CD14-positive monocyte (primary cell): ENCODE data around the gene TTC36. TPM values are rescaled to one million over a fixed set of nuclear protein-coding genes. Genes with fewer than 3 reads are reported as not detected.

ENCODE experiments used
- DNase-seq, 3 donors: peaks; one replicate each; pipeline ENCODE4 v3.0.0-alpha.2; 2011 to 2022
- H2AFZ ChIP-seq: 2 replicates; pipeline ENCODE4 v1.6.0; 2012; ENCODE audit warnings: mild to moderate bottlenecking, low read depth, low read length, inconsistent platforms; ENCODE audit not compliant: insufficient read depth, poor library complexity, severe bottlenecking
- H3K27ac ChIP-seq, 2 donors: 1 replicate in 1 of 2; 2 replicates in 1 of 2; pipeline ENCODE4 v1.5.1; 2012 to 2013; ENCODE audit warnings: low read length in 2 of 2, control low read depth in 1 of 2, inconsistent platforms in 1 of 2, low read depth in 1 of 2, mild to moderate bottlenecking in 1 of 2
- H3K27me3 ChIP-seq, 2 donors: one replicate each; pipeline versions ENCODE4 v1.6.0 to v1.6.1; 2011 to 2013; ENCODE audit warnings: low read length in 2 of 2; ENCODE audit not compliant: control insufficient read depth in 2 of 2, insufficient read depth in 2 of 2
- H3K36me3 ChIP-seq, 2 donors: replicated peaks in 1 of 2; 1 replicate in 1 of 2; 2 replicates in 1 of 2; pipeline versions ENCODE4 v1.5.1 to v1.6.1; 2012 to 2013; ENCODE audit warnings: low read length in 2 of 2, control low read depth in 1 of 2, inconsistent platforms in 1 of 2, mild to moderate bottlenecking in 1 of 2; ENCODE audit not compliant: insufficient read depth in 2 of 2, control insufficient read depth in 1 of 2
- H3K4me1 ChIP-seq, 2 donors: 1 replicate in 1 of 2; 2 replicates in 1 of 2; pipeline versions ENCODE4 v1.5.1 to v1.6.1; 2012 to 2013; ENCODE audit warnings: low read length in 2 of 2, control low read depth in 1 of 2, inconsistent platforms in 1 of 2, mild to moderate bottlenecking in 1 of 2, moderate library complexity in 1 of 2; ENCODE audit not compliant: insufficient read depth in 2 of 2, control insufficient read depth in 1 of 2
- H3K4me2 ChIP-seq: replicated peaks from 2 replicates; pipeline ENCODE3; 2012; ENCODE audit warnings: low read length, moderate library complexity, mild to moderate bottlenecking; ENCODE audit not compliant: poor library complexity, severe bottlenecking; ENCODE audit errors: extremely low read depth
- H3K4me3 ChIP-seq, 3 experiments: fragments of 200-600 bp in 1 of 3; sonication (generic) in 1 of 3; replicated peaks in 1 of 3; 1 replicate in 2 of 3; 2 replicates in 1 of 3; pipeline ENCODE4 v1.5.1; 2011 to 2013; ENCODE audit warnings: low read length in 3 of 3, mild to moderate bottlenecking in 3 of 3, control low read depth in 2 of 3, low read depth in 2 of 3, inconsistent platforms in 1 of 3, moderate library complexity in 1 of 3
- H3K79me2 ChIP-seq: 2 replicates; pipeline ENCODE4 v1.6.0; 2012; ENCODE audit warnings: mild to moderate bottlenecking, control low read depth, inconsistent platforms, low read length, moderate library complexity; ENCODE audit not compliant: insufficient read depth
- H3K9ac ChIP-seq: 2 replicates; pipeline ENCODE4 v1.6.0; 2017; ENCODE audit warnings: low read length, mild to moderate bottlenecking; ENCODE audit not compliant: insufficient read depth, poor library complexity, severe bottlenecking
- H3K9me3 ChIP-seq, 2 donors: replicated peaks in 1 of 2; 1 replicate in 1 of 2; 2 replicates in 1 of 2; pipeline versions ENCODE4 v1.5.1 to v1.6.1; 2012 to 2013; ENCODE audit warnings: low read length in 2 of 2, control low read depth in 1 of 2; ENCODE audit not compliant: control insufficient read depth in 1 of 2, insufficient read depth in 1 of 2
- H4K20me1 ChIP-seq: 2 replicates; pipeline ENCODE4 v1.6.0; 2012; ENCODE audit warnings: mild to moderate bottlenecking, low read length, control low read depth, moderate library complexity; ENCODE audit not compliant: insufficient read depth
- H3K27ac Mint-ChIP-seq, 7 donors: one replicate each; pipeline ENCODE4 v1.8.0; 2020; ENCODE audit warnings: mild to moderate bottlenecking in 7 of 7, mixed read lengths in 7 of 7, moderate library complexity in 6 of 7, inconsistent platforms in 2 of 7
- H3K27me3 Mint-ChIP-seq, 3 donors: one replicate each; pipeline ENCODE4 v1.8.0; 2021 to 2022; ENCODE audit warnings: low read depth in 3 of 3, mild to moderate bottlenecking in 3 of 3, mixed read lengths in 3 of 3, moderate library complexity in 3 of 3, inconsistent platforms in 1 of 3
- H3K36me3 Mint-ChIP-seq, 2 donors: one replicate each; pipeline ENCODE4 v1.8.0; 2020; ENCODE audit warnings: mixed read lengths in 2 of 2, inconsistent platforms in 1 of 2, mild to moderate bottlenecking in 1 of 2
- H3K4me1 Mint-ChIP-seq: one replicate; pipeline ENCODE4 v1.8.0; 2020; ENCODE audit warnings: mild to moderate bottlenecking, mixed read lengths
- H3K4me3 Mint-ChIP-seq, 2 donors: one replicate each; pipeline ENCODE4 v1.8.0; 2020; ENCODE audit warnings: mild to moderate bottlenecking in 2 of 2, mixed read lengths in 2 of 2, moderate library complexity in 1 of 2
- H3K9me3 Mint-ChIP-seq, 7 donors: one replicate each; pipeline ENCODE4 v1.8.0; 2020 to 2022; ENCODE audit warnings: mixed read lengths in 7 of 7, mild to moderate bottlenecking in 6 of 7, moderate library complexity in 6 of 7, inconsistent platforms in 2 of 7
- CTCF ChIP-seq: fragments of 200-600 bp; IDR thresholded peaks from one replicate; pipeline ENCODE4 v1.8.0; 2022; ENCODE audit warnings: antibody characterized with exemption, mild to moderate bottlenecking
- WGBS: methylation state at CpG from one replicate; pipeline ENCODE4 v1.1.5; 2013; ENCODE audit warnings: missing lambda C conversion rate; ENCODE audit not compliant: insufficient coverage; 5-methylcytosine and 5-hydroxymethylcytosine counted together
- intact Hi-C, 2 donors: fragments of 100-400 bp; cut with micrococcal nuclease; formaldehyde crosslinking; loops; one replicate each; pipeline versions ENCODE4 v1.15.0 to v1.15.1; 2023
- polyA plus RNA-seq, 3 donors: library from polyadenylated mRNA; depleted of rRNA in 1 of 3; unstranded in 2 of 3; stranded (reverse) in 1 of 3; fragments of 300-500 nt in 2 of 3; fragments of >200 nt in 1 of 3; fragmentation: Illumina TruSeq in 2 of 3; gene quantifications; 1 replicate in 2 of 3; 2 replicates in 1 of 3; pipeline ENCODE4 v1.2.3, GENCODE V29; 2012 to 2021

Gene TTC36
- polyA plus RNA-seq, 3 donors: not detected

- WGBS: 50% methylated on average over 1 of the region's 6 CpGs
- Mint-ChIP-seq H3K4me1 (peaks cover 28% of the 10 kb centered on the region), H3K27me3 (peaks cover 0 to 5% (median 2%) of the 10 kb centered on the region in 3 donors), H3K9me3 (no peaks in the 10 kb centered on the region), H3K4me3 (no peak overlapping the region), H3K36me3 (peaks cover 57 to 77% of the 10 kb centered on the region in 2 donors), H3K27ac (no peak overlapping the region)
- Histone ChIP-seq H3K9ac (no peak overlapping the region), H2AFZ (no peak overlapping the region), H3K27ac (no peak overlapping the region), H3K4me3 (no peak overlapping the region), H3K4me2 (no peak overlapping the region), H3K27me3 (no peaks in the 10 kb centered on the region), H3K9me3 (no peaks in the 10 kb centered on the region), H3K79me2 (no peaks in the 10 kb centered on the region), H3K4me1 (peaks cover 15% of the 10 kb centered on the region in 2 donors), H4K20me1 (peaks cover 13% of the 10 kb centered on the region), H3K36me3 (peaks cover 50 to 67% of the 10 kb centered on the region in 2 donors)
- DNase-seq: no peak
- TF ChIP-seq CTCF: no peak
- intact Hi-C loops: no loop called here
Observed at GRCh38 chr11:118522571-118523072, 4.7 kb upstream of the TTC36 start.

GRCh38 chr11:118524356-118524755, 2.9 kb upstream of the TTC36 start:
- H3K27me3 Mint-ChIP-seq: peaks cover 6 to 10% (median 6%) of the 10 kb centered on the region in 3 donors

More at GRCh38 chr11:118524356-118524755, 2.9 kb upstream of the TTC36 start:
- no peak for TF ChIP-seq CTCF
- H3K27ac ChIP-seq: peak overlapping the region in 1 of 2 donors; percentile 15
- Mint-ChIP-seq H3K36me3 (peaks cover 51 to 69% of the 10 kb centered on the region in 2 donors), H3K27ac (peak overlapping the region in 4 of 7 donors; percentile 11 to 46 (median 28)), H3K4me1 (peaks cover 28% of the 10 kb centered on the region), H3K4me3 (no peak overlapping the region), H3K9me3 (no peaks in the 10 kb centered on the region)
- peaks cover 13% of the 10 kb centered on the region for H4K20me1 ChIP-seq
- no peaks in the 10 kb centered on the region for H3K79me2 ChIP-seq
- no peak overlapping the region for H3K4me3 ChIP-seq
- H3K9ac ChIP-seq: no peak overlapping the region
- no peak overlapping the region for H2AFZ ChIP-seq
- peaks cover 15% of the 10 kb centered on the region in 2 donors for H3K4me1 ChIP-seq
- H3K4me2 ChIP-seq: no peak overlapping the region
- DNase-seq: peak in 1 of 3 donors; percentile 19
- H3K36me3 ChIP-seq: peaks cover 39 to 53% of the 10 kb centered on the region in 2 donors
- H3K9me3 ChIP-seq: no peaks in the 10 kb centered on the region
- intact Hi-C loops: no loop called here
- H3K27me3 ChIP-seq: peaks cover 0 to 4% of the 10 kb centered on the region in 2 donors
